Measurements from ENCODE around the gene MBD3.

DNA sequence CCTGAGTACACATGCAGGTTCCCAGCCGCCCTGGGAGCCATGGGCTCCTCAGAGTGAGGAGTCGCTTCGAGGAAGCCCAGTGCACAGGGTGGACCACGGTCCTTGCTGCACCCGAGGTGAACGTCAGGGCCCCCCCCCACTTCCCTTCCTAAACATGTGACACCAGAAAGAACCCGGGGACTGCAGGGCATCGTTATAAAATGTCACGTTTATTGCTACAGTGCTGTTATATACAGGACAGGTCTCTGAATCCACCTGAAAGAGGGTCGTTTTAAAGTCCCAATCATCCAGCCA is 16.4 kb upstream of the MBD3 start:
- no peak for TF ChIP-seq SMC3 (IDR thresholded peaks at IDR 0.05; ENCODE audit: low read depth, low read length)
- TF ChIP-seq, protein P1, sequence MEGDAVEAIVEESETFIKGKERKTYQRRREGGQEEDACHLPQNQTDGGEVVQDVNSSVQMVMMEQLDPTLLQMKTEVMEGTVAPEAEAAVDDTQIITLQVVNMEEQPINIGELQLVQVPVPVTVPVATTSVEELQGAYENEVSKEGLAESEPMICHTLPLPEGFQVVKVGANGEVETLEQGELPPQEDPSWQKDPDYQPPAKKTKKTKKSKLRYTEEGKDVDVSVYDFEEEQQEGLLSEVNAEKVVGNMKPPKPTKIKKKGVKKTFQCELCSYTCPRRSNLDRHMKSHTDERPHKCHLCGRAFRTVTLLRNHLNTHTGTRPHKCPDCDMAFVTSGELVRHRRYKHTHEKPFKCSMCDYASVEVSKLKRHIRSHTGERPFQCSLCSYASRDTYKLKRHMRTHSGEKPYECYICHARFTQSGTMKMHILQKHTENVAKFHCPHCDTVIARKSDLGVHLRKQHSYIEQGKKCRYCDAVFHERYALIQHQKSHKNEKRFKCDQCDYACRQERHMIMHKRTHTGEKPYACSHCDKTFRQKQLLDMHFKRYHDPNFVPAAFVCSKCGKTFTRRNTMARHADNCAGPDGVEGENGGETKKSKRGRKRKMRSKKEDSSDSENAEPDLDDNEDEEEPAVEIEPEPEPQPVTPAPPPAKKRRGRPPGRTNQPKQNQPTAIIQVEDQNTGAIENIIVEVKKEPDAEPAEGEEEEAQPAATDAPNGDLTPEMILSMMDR (conservative IDR thresholded peaks at IDR 0.05; ENCODE audit: low read depth, low read length), result no peak
- TF ChIP-seq BHLHE40 (IDR thresholded peaks at IDR 0.05; ENCODE audit: low read depth, low read length), result no peak
- TF ChIP-seq MXI1 (IDR thresholded peaks at IDR 0.05; ENCODE audit: borderline replicate concordance, low read depth, low read length), result no peak
- TF ChIP-seq ELK1 (IDR thresholded peaks at IDR 0.05; ENCODE audit: borderline replicate concordance, low read depth, low read length), result no peak
- TF ChIP-seq POLR2A (IDR thresholded peaks at IDR 0.05; ENCODE audit: low read depth, low read length), result no peak
